NCI-H2107 (cell line): ENCODE measurements around the gene SLC39A9.

Experiments used
- DNase-seq: peaks from one replicate; lab custom pipeline; 2025; lab: John Stamatoyannopoulos, UW

Gene SLC39A9

GRCh38 chr14:69398053-69398817 is at the start of gene SLC39A9, which contains the start of gene ERH:
Gene SLC39A9, plus strand, starts transcription at chr14:69398692. Its CDS starts 678 bp downstream, at chr14:69399370.
Gene ERH, minus strand, starts transcription at chr14:69398299. Its CDS starts 66 bp downstream, at chr14:69398233.
- peak; percentile 97 for DNase-seq

- no peak for DNase-seq
Observed at GRCh38 chr14:69349091-69349777, 49.3 kb upstream of the SLC39A9 start.

- no peak for DNase-seq
Observed at GRCh38 chr14:69350892-69351291, 47.6 kb upstream of the SLC39A9 start.

- no peak for DNase-seq
Observed at GRCh38 chr14:69351385-69351784, 47.1 kb upstream of the SLC39A9 start.

GRCh38 chr14:69351911-69352310 is 46.6 kb upstream of the SLC39A9 start:
- DNase-seq: no peak

- no peak for DNase-seq
Observed at GRCh38 chr14:69353168-69353567, 45.3 kb upstream of the SLC39A9 start.

GRCh38 chr14:69354383-69355153 is 43.9 kb upstream of the SLC39A9 start:
- DNase-seq: peak; percentile 65

GRCh38 chr14:69355154-69355597 is 43.3 kb upstream of the SLC39A9 start:
- DNase-seq: no peak

- no peak for DNase-seq
Observed at GRCh38 chr14:69355607-69356281, 42.7 kb upstream of the SLC39A9 start.

- DNase-seq: no peak
Observed at GRCh38 chr14:69356903-69357543, 41.5 kb upstream of the SLC39A9 start.

- no peak for DNase-seq
Observed at GRCh38 chr14:69357544-69358200, 40.8 kb upstream of the SLC39A9 start.

- DNase-seq: peak; percentile 51
Observed at GRCh38 chr14:69358233-69358963, 40.1 kb upstream of the SLC39A9 start.

GRCh38 chr14:69358966-69359365 is 39.5 kb upstream of the SLC39A9 start:
- DNase-seq: no peak

- DNase-seq: no peak
Observed at GRCh38 chr14:69360438-69361108, 37.9 kb upstream of the SLC39A9 start.

- no peak for DNase-seq
Observed at GRCh38 chr14:69363055-69363454, 35.4 kb upstream of the SLC39A9 start.

- no peak for DNase-seq
Observed at GRCh38 chr14:69363964-69364363, 34.5 kb upstream of the SLC39A9 start.

GRCh38 chr14:69364378-69364777 is 34.1 kb upstream of the SLC39A9 start:
- DNase-seq: no peak

GRCh38 chr14:69366069-69366468 is 32.4 kb upstream of the SLC39A9 start:
- DNase-seq: no peak

- no peak for DNase-seq
Observed at GRCh38 chr14:69366761-69367160, 31.7 kb upstream of the SLC39A9 start.

- no peak for DNase-seq
Observed at GRCh38 chr14:69368381-69368780, 30.1 kb upstream of the SLC39A9 start.
